Hematopoietic multipotent progenitor cell treated with erythropoietin and hydrocortisone succinate and interleukin-3 and kit ligand, for 4 days (in vitro differentiated cells): ENCODE results near the gene CHL1.

Experiments
- DNase-seq: peaks from one replicate; pipeline ENCODE4 v3.0.0-alpha.2; 2015

CHL1 gene

DNA sequence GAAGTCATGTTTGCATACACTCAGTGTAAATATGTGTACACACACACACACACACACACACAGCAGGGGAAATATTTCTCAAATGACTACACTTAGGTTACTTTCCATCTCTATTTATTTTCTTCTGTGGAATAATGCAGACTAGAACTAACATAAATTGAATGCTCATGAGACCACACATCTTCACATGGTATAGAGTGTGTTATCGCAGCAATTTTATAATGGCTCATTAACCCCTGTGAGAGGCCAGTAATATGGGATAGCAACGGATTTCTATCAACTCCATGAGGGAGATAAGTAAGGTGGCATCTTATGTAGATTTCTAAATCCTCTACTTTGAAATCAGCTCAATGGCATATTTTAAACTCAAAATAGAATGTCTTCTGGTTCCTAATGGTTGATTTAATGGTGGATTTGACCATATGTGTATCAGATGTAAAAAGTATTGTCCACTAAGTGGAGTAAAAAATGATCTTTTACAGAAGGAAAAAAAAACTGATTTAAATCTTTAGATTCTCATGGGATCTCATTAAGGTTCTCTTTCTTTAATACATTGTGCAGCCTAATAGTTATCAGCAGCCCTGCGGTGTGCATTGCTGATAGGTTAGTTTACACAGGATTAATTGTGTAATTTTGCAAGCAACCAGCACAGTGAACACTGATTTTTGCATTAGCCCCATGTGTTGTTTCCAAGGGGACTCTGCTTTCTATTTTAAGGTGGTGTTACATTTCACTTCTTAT is 32.0 kb downstream of the CHL1 start:
- DNase-seq, result no peak

DNA sequence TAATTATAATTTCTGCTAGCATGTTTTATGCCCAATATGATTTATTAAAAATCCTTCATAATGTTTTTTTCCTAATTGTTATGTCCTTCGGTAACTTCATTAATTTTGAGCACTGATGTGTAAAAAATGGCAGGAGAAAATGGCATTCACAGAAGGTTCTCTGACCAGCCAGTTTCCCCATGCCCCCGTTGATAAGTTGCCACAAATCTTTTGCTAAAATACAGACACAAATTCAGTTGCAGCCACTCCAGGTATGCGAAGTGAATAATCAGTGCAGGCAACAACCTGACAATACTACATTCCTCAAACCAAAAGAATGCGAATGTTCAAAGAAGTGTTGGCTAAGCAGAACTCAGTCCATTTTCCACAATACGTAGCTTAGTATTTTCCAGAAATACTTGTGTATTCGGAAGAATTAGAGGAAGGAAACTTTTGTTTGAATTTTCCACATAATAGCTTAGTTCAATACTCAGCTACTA is 32.7 kb downstream of the CHL1 start:
- no peak for DNase-seq

DNA sequence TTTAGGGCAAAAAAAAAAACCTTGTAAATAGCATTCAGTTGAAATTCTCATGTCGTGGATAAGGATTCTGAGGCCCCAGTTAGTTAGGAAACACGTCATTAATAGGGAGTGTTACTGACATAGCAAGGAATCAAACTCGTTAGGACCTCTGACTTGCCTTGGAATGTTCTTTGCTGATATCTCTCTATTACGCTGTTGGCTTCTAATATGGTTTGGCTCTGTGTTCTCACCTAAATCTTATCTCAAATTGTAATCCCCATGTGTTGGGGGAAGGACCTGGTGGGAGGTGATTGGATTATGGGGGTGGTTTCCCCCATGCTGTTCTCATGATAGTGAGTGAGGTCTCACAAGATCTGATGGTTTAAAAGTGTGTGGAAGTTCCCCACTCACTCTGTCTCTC is 40.3 kb downstream of the CHL1 start:
- DNase-seq, result no peak

DNA sequence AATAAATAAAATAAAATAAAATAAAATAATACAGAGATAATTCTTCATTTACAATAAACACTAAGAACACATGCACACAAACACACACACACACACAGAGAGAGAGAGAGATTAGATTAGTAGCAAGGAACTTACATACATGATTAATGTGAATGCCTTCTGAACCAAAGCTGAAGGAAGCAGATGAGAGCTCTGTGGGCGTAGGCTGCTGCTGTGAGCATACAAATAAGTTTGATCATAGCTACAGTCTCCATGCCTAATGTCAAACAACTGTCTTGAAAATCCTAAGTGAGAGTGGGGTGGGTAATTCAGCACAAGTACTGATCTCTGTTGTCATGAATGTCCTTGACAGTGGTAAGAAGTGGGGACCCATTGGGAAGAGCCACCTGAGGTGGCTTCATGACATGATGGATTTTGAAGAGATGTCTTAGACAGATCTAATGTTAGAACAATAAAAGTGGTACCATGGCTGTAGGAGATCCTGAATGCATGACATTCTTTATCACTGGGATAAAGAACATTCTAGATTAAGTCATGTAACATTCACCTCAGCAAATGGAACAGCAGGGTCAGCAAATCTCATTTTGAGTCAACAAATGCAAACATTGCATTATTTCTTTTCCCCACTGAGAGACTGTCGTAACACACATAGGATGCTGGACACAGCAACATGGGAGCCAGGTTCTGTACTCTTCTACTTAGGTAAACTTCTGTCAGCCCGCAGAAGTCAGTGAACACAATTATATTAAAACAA is 46.2 kb downstream of the CHL1 start:
- DNase-seq, result no peak

DNA sequence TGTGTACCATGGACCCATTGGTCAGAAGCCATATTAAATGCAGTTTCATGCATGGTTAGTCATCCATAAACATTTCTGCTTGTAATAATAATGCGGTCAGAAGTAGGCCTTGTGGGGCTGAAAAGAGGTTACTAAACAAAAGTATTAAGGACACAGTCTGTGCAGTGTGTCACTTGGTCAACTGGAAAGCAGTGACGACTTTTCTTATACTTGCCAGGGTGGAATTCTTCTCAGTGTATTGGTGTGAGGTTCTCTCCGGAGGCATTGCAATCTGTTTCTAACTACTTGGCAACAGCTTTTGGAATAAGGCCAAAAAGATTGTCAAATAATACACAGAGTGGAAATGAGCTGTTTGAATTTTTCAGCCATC is 46.8 kb downstream of the CHL1 start:
- DNase-seq, result no peak

DNA sequence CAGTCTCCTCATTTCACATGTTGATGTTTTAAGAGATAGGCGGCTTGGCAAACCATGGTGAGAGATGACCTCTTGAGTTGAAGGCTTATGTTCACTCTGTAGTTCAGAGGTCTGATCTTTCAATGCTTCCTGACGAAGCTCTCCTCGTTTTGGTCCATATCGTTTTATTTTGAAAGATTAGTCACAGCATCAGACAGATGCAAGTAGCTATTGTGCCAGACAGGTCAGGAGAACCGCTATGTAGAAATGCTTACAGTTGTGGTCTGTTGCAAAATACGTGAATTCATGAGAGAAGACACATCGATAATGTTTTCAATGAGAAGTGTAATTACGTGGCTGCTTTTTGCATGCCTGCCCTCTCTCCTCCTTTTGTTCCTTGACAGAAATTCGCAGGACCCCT is 47.5 kb downstream of the CHL1 start:
- DNase-seq, result no peak

DNA sequence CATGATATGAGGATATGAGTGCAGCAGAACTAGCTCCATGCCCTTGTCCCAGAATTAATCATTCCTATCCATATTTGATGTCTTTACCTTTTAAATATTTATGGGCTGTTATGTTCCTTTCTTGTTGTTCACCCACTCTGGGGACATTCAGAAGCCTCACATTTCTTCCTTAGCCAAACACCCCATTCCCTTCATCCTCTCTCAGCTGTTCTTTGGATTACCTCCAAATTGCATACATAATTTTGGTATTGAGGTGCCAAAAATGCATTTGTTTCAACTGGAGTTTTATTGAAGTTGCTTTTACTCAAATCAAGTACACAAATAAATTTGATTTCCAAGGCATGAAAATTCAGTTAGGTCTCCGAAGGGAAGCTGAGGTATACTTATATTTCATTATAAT is 51.4 kb downstream of the CHL1 start:
- no peak for DNase-seq

DNA sequence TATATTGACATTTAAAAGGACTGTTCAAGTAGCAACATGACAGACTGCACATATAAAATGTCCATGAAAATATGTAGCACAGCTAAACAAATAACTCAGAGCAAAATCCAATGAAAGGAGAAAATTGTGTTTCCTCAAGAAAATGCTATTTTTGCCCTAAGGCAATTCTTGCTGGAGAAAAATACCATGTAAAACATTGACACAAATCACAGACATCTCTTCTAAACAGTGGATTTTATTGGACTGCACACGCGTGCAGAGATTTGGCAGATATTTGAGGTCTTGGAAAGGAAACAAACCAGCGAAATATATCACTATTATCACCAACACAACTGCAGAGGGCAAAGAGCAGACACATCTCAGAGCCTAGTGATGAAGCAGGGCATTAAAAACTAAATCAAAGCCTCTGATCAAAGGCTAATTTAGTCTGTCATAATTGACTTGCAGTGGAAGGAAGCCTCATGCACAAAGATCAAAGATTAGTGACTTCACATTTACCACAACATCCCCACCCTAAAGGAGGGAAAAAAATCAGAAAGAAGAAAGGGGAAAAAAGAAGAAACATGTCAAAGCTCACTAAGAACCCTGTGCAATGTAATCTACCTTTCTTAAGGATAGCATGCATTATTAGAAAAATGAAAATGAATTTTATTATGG is 52.4 kb downstream of the CHL1 start:
- no peak for DNase-seq

DNA sequence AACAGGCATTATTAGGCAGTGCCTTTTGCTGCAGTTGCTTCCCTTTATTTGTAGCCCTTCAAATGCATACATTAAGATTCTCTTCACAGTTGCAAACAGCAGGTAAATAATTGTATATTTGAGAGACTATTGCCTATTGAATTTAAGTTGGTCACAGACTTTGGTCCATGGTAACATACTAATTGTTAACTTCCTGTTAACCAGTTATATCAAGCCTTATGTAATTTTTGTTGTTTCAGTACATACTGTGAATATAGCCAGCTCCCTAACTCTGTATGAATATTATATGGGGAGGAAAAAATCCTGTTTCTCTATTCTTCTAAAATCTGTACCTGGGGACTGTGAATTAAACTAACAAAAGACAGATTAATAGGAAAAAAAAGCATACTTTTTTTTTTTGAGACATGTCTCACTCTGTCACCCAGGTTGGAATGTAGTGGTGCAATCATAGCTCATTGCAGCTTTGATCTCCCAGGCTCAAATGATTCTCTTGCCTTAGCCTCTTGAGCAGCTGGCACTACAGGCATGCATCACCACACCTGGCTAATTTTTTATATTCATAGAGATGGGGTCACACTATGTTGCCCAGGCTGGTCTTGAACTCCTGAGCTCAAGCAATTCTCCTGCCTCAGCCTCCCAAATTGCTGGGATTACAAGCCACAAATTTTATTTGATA is 53.2 kb downstream of the CHL1 start:
- DNase-seq, result no peak

DNA sequence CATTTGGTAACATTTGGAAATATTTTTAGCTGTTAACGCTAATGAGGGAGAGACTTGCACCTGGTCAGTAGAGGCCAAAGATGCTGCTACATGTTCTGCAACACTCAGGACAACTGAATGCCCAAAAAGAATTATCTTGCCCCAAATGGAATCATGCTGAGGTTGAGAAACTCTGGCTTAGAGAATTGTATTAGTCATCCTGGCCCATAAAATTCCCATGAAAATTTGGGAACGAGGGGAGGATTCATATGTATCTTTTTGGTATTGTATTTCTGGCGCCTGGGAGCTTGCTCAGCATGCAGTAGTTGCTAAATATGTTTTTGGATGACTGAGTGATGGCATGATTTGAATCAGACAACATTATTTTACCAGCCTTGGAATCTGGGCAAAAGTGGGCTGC is 59.9 kb downstream of the CHL1 start:
- no peak for DNase-seq

DNA sequence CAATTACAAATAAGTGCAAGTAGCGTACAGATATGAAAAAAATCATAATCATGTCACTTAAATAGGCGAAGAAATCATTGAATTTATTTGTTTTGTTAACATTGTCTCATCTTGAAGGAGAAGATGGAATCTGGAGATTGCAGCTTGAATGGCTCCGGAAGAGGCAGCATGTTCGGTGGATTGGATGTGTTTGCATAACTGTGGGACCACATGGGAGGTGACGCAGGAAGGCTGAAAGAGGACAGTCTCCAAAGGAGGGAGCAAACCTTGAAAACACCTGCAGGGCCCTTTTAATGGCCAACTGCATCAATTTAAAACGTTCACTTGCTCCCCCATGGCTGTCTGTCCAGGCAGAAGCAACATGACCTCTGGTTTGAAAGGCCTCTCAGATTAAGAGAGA is 61.3 kb downstream of the CHL1 start:
- DNase-seq, result no peak

DNA sequence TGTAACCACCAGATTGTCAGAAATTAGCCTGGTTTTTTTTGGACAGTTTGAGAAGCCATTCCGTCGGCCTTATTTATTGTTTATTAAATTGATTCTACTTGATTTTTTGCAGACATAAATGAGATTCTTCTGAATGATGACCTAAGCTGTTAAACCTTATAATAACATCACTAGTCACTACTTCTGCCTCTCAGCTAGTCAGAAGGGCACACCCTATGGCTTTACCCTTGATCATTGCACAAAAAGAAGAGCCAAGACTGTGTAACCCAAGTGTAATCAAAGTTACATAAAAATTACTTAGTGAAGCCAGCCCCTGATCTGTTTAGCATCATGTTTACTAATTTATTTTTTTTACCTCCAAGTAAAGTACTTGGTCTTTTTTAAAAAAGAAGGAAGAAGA is 64.3 kb downstream of the CHL1 start:
- DNase-seq, result no peak

DNA sequence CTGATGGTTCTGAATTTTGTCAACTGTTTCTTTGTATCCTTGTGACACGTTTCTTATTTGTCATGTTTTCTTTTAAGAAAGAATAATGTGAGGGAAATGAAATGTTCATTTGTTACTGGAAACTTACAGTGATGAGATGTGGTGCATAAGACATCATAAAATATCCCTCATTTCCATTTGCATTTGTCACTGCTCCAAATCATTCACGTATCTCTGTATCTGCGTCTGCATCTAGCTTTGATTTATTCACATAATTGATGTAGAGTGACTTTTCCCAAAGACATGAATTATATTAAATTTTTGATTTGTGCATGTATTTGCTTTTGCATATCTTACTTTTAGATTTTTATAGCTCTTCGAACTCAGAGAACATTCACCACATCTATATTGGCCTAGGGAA is 66.8 kb downstream of the CHL1 start:
- no peak for DNase-seq

DNA sequence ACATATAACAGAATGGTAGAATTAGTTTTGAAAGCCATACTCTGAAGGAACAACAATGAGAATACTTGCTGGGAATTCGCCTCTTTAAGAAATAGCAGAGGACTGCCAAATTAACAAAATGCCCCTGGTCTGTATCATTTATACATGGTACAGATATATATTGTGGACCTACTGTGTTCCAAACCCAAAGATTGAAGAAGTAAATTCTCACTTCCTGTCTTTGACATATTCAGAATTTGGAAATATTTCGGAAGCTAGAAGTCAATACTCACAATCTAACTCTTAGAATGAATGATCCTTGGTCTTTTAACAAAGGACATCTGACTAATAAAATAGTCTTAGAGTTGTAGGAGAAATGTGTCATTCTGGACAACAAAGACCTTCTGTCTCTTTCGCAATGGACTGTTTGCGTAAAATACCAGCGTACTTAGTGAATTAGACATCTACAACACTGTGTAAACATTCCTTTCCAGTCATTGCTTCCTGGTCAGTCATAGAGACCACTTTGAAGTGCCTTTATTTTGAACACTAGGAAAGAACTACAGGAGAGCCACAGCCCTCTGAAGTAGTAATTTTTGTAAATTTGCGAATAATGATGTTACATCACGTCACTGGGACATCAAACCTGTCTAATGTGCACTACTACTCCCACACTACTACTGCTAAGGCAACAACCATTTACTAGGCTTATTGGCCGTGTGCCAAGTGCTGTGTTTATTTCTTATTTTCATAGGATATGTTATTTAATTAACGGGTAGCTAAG is 68.0 kb downstream of the CHL1 start:
- DNase-seq, result no peak

DNA sequence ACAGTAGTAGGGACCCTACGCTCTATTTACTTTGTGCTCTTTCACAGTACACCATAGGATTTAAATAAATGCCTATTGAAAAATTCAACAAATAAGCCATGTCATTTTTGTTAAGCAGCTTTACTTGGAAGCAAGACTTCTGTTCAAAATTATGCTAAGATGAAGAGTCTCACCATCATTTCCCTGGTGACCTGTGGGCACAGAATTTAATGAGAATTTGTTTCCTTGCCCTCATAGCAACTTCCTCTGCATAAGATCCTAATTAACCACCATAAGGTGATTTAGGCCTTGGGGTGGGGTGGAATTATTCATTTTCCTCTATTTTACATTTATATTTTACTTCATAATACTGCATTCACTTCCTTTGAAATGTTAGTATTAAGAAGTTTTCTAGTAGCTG is 70.5 kb downstream of the CHL1 start:
- no peak for DNase-seq

DNA sequence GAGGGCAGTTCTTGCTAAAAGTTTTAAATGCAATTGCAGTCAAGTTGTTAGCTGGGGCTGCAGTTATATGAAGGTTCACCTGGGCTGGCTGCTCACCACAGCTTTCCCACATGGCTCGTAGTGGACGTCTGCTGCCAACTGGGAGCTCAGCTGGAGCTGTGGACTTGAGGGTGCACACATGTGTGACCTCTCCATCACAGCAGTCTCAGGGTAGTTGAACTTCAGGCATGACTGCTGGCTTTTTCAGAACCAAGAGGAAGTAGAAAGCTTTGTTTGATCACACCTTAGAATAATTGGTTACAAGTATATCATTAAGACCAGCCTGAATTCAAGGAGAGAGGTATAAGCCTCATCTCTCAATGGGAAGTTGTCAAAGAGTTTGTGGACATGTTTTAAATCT is 74.1 kb downstream of the CHL1 start:
- DNase-seq, result no peak

DNA sequence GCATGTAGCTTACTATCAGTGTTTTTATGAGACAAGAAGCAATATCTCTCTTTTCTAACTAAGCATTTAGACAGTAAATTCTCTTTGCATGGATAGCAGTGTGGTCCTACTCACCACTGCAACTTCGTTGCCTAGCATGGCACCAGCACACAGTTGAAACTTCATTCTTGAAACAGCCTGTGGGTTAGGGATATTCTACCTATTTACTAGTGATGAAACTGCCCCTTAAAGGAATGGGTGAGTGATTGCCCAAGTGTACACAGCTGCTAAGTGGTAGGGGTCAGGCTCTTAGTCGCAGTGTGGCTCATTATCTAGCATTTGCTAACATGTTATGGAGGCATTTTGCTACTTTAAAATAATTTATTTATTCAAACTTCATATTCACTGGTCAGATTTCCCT is 78.4 kb downstream of the CHL1 start:
- no peak for DNase-seq

DNA sequence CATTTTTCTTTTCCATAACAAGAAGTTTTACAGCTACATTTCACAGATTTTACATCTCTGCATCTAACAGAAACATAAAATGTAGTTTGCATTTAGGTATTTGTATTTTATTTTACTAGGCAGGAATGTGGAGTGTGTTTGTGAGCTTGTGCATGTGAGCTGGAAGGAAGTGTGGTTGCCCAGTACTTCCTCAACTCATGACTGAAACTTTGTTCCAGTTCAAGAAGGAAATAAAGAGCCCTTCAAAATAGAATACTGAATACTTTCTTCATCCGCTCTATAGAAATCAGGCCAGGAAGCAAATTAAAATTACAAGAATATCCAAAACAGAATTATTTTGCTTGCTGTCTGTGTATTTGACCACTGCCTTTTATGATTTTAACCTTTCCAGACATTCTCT is 81.3 kb downstream of the CHL1 start:
- peak; percentile 13 for DNase-seq

DNA sequence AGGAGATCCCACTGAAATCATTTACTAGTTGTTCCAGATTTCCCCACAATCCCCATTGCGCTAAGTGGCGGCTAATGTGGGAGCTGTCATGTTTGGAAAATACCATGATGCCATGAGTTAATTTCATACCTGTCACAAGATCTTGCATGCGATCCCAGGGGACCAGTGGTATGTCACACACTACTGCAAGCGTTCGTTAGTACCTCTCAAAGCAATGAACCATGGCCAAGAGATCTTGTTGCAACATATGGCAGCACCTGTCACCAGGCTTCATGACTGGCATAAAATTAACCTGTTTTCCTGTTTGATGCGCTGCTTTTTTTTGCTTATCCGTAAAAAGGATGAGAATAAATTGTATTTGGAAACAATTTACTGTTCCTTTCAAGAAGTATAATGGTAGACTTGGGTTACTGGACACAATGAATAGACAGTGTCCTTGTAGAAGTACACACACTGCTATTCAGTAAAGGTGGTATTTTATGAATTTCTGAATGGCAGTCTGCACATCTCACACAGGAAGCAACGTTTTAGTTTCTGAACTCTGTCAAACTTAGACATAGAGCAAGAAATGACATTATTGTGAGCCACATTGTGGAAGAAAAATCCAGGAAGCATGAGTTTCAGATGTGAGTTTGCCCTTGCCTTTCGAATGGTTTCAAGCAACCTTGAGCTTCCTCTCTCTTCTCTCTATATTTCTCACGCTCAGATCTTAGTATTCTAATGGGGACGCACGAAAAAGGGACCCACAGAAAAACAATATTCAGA is 81.9 kb downstream of the CHL1 start:
- no peak for DNase-seq

DNA sequence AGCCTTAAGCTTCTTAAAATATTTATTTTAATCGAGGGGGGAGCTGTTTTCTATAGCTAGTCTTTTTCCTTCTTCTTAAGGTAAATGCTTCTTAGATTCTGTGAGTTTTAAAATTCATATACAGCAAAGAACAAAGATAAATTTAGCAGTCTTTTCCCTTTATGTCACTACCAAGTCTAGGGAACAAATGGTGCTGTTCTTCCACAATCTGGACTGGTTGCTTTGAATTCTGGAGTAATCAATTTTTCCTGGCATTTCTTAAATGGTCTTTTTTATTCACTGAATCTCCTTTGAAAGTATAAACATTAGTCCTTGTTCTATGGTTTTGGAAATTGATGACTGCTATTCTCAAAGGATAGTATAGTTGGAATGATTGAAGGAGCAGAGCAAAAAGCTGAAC is 82.8 kb downstream of the CHL1 start:
- no peak for DNase-seq

DNA sequence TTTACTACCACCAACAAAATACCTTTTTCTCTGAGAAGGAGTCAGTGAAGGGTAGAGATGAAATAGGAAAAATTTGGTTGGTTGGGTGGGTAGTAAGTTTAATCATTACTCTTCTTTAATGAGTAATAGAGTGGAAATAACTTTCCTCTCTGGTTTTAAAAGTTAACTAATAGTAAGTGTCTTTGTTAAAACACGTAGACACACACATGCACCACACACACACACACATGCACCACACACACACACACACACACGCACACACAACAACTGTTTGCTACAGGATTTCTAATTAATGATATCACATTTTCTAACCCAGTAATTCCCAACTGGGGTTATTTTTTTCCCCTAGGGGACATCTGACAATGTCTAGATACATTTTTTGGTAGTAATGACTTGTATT is 84.1 kb downstream of the CHL1 start:
- no peak for DNase-seq

DNA sequence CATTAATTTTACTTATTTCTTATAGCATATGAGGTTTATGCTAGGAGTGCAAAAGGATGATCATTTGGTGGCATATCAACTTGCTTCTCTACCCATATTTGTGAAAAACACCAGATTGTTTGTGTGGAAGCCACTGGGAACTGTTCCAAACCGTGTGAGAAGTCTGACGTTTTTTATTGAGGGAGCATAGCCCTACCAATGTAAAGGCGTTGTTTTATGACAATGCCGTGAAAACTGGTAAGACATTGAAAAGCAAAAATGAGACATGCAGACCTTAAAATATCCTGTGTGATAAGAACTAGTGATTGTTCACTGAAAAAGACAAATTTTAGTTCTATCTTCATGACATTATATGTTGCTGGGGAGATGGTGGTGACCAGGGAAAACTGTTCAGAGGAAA is 87.8 kb downstream of the CHL1 start:
- DNase-seq, result no peak
